Stimulated activated CD4-positive, alpha-beta T cell treated with anti-CD3 and anti-CD28 coated beads, Interleukin-1b, Interleukin-23, amount 100 ng/mL, for 24 hours (primary cell): ENCODE measurements around the gene TFDP2.
"Not testable (repeated sequence)": the region's sequence is repeated elsewhere in the genome, so short reads cannot be mapped to it uniquely, and the experiment has no call there.

Source experiments
- DNase-seq, 4 experiments: peaks; one replicate each; pipeline ENCODE4 v3.0.0-alpha.2; 2020; ENCODE audit warnings: low read depth in 4 of 4, low spot score in 1 of 4

TFDP2 gene

DNA sequence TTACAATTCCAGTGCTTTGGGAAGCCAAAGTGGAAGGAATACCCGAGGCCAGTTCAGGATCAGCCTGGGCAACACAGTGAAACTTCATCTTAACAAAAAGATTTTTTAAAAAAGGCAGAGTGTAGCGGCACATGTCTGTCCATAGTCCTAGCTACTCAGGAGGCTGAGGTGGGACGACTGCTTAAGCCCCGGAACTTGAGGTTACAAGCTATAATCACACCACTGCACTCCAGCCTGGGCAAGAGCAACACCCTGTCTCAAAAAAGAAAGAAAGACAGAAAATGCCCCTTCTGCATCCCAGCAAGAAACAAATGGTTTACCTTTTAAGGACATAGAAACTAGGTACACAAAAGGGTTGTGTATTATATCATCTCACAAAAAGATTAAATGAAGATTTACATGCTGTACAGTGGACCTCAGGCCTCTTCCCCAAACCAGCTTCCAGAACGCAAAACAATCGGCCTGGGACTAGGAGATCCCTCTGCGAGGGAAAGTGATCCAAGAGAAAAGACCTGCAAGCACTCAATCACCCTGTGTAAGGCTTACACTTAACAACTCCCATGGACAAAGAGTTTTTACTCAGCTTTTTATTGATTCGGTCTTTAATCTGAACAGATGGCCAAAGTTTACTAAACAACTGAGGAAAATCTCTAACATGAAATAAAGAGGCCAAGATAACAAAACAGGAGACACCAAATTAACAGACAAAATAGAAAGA lies 21.2 kb downstream of the TFDP2 start:
- no peak for DNase-seq

DNA sequence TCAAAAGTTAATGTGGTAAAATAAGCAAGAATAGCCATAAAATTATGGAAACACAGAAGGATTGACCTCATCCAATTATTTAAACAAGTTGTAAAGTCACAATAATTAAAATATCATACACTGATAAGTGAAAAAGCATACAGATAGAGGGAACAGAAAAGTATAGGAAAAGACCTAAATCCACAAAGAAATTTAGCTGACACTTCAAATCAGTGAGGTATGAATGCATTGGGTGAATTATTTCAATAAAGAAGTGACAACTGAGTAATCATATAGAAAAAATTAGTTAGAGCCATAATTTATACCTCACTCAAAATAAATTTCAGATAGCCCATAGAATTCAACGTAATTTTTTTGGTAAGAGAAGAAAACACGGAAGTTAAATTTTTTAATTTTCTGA lies 25.1 kb downstream of the TFDP2 start:
- no peak for DNase-seq

DNA sequence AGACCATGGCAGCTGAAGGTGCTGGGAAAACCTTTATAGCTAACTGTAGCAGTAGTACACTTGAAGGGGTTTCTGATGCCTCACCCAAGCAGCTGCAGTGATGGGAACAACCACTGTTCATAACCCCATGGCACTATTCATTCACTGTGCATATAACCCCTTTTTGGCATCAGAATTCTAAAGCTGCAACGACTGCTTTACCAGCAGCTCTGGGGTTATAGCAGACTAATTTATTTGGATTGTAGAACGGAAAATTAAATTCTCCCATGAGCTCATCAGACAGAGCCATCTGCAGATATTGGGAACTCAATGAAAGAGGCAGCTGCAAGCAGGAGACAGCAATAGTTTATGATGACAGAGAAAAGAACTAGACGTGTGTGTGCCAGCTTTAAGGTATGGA lies 28.6 kb downstream of the TFDP2 start:
- DNase-seq = no peak

DNA sequence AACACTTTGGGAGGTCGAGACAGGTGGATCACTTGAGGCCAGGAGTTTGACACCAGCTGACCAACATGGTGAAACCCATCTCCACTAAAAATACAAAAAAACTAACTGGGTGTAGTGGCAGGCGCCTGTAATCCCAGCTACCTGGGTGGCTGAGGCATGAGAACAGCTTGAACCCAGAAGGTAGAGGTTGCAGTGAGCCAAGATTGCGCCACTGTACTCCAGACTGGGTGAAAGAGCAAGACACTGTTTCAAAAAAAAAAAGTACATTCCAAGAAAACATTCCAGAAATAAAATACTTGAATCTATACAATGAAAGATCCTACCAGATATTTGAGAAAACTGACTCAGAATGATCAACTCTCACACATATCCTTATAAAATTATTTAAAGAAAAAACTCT lies 30.4 kb downstream of the TFDP2 start:
- no peak for DNase-seq

DNA sequence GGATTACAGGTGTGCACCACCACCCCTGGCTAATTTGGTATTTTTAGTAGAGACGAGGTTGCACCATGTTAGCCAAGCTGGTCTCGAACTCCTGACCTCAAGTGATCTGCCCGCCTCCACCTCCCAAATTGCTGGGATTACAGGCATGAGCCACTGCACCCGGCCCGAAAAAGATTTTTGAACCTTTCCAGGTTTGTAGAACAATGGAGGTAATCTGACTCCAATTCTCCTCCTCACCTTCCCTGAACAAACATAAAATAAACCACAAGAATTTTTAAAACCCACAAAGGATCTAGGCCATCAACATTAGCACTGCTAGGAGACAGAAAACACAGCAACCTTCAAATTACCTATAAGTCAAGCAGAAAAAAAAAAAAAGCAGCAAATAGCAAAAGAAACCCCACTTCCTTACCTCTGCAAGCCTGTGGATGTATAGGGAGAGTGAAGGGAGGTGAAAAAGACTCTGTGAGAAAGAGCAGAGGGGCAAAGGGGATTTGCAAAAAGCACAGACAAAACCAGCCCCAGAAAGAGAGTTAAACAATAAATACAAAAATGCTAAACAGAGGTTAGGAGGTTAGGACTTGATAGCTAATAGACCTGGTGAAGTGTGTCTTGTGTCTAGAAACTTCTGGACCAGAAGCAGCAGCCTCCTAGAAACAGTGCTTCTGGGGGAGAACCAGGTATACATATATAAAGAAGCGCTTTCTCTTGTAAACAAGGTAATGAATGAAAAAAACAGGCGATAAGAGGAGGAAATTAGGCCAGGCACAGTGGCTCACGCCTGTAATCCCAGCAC lies 32.1 kb downstream of the TFDP2 start:
- DNase-seq = no peak

DNA sequence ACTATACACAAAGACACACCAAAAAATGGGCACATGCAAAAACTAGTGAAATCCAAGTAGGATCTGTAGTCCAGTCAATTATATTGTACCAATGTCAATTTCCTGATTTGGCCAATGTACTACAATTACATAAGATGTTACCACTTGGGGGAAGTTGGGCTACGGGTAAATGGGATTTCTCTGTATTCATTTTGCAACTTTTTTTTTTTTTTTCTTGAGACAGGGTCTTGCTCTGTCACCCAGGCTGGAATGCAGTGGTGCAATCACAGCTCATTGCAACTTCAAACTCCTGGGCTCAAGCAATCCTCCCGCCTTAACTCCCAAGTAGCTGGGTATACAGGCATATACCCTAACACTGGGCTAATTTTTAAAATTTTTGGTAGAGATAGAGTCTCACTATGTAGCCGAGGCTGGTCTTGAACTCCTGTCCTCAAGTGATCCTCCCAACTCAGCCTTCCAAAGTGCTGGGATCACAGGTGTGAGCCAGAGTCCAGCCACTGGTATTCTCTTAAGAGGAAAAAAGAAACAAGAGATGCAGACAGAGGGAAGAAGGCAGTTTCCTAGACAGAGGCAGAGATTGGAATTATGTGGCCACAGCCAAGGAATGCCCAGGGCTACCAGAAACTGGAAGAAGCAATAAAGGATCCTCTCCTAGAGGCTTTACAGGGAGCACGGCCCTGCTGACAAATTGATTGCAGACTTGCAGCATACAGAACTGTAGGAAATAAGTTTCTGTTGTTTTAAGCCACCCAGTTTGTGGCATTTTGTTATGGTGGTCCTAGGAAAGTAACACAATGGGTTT lies 33.3 kb downstream of the TFDP2 start:
- no peak for DNase-seq

DNA sequence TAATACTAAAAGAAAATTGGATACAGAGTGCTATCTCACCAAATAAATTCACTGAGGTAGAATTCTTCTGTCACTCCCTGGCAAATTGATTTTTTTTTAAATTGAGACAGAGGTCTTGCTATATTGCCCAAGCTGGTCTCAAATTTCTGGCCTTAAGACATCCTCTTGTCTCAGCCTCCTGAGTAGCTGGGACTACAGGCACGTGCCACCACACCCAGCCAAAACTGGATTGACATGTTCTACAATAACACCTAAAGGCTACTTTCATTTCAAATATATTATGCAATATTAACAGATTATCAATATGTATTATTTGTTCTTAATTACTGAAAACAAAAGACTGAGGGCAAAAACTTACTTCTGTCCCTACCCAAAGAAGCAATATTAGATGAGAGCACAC lies 36.7 kb downstream of the TFDP2 start:
- DNase-seq = no peak

DNA sequence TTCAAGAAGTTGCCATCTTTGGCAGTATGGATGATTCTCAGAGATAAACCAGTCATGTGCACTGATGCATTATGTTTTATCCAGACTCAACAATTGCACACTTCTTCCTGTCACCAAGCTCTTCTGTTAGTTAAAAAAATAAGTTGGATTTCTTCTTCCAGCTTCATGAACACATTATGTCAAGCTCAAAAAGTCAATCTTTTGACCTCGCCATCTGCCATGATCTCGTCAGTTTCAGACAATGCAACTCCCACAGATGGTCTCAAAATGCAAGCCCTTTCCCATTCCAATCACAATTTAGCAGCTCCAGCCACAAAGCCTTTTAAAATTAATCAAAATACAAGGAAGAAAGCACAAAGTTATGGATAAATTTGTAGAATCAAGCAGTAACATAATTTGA lies 42.8 kb downstream of the TFDP2 start:
- no peak for DNase-seq

DNA sequence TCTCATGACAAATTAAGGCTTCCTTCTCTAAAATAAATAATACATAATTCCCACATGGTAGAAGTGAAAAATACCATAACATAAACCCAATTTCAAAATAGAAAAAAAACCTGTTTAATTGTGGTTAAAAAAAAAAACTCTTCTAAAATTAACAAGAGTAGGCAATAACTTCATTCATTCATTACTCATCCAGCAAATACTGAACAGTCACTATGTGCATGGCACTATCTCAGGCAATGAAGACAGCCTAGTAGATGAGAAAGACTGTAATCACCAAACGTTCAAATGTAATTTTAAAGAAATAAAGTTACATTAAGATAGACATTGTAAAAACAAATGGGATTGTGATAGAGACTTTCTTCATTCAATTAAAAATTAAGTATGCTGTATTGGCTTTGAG lies 43.4 kb downstream of the TFDP2 start:
- no peak for DNase-seq

DNA sequence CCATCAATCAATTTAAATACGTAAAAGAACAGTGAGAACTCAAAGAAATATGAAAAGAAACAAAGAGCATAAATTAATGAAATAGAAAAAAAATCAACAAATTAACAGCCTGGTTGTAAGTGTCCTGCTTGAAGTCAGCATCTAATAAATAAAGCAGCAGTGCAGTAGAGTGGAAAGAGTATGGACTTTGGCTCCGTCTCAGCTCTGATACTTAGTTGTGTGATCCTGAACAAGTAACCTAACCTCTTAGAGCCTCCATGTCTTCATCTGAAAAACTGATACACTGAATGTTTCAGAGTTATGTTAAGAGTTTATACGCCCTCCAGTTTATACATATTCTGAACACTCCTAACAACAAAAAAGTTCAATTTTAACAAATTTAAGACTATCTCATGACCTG lies 44.6 kb downstream of the TFDP2 start:
- DNase-seq = no peak

DNA sequence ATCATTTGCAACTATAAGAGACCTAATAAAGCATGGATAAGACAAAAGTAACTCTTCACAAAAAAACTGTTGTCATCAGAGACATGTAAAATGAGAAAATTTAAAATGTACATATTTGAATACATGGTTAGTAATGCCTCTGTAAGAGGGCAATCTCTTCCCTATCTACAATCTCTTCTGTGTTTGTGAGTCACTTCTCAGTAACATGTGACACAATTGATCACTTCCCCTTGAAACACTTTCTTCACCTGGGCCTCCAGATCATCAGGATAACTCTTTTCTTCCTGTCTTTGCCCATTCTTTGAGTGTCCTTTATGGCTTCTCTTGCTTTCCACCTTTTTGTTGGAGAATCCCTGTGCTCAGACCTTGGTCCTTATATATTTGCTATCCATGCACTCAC lies 50.4 kb downstream of the TFDP2 start:
- no peak for DNase-seq

DNA sequence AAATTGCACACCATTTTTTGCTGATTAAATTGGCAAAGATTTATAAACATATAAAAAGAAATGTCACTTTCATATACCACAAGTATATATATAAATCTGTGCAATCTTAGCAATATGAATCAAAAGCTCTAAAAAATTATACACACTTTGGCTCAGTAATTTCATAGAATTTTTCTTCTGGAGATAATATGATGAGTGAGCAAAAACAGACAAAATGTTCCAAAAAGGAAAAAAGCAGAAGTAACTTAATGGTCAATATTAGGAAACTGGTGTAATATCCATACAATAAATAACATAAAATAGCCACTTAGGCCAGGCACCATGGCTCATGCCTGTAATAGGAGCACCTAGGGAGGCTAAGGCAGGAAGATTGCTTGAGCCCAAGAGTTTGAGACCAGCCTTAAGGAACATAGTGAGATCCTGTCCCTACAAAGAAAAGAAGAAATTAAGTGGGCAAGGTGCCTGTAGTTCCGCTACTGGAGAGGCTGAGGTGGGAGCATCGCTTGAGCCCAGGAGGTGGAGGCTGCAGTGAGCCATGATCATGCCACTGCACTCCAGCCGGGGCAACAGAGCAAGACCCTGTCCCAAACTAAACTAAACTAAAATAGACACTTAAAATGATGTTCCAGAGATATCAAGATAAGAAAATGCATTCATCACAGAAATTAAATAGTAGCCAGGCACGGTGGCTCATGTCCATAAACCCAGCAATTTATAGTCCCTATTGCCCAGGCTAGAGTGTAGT lies 52.1 kb downstream of the TFDP2 start:
- no peak for DNase-seq

DNA sequence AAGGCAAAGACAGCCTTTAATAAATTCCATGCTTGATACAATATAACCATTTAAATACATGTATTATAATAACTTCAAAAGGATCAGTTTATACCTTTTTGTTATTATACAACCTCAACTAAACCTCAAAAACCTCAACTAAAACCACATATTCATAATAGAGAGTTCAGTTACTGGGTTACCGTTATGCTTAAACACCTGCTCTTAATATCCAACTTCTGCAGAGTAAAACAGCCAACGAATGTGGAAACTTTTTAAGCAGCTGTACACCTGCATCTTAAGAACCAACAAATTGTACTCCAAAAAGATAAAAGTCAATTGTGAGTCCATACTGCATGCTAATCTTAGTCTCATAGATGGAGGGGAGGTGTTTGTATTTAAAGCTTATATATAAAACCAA lies 53.5 kb downstream of the TFDP2 start:
- DNase-seq = no peak

DNA sequence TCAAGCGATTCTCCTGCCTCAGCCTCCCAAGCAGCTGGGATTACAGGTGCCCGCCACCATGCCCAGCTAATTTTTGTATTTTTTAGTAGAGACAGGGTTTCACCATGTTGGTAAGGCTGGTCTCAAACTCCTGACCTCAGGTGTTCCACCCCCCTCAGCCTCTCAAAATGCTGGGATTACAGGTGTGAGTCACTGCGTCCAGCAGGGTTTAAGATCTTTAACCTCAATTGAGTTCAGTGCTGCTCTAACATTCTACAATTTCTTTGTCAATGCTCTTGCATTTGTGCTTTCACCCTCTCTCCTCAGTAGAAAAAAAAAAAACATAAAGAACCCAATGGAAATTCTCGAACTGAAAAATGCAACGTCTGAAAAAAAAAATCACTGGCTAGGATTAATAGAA lies 60.4 kb downstream of the TFDP2 start:
- not testable (repeated sequence) for DNase-seq

DNA sequence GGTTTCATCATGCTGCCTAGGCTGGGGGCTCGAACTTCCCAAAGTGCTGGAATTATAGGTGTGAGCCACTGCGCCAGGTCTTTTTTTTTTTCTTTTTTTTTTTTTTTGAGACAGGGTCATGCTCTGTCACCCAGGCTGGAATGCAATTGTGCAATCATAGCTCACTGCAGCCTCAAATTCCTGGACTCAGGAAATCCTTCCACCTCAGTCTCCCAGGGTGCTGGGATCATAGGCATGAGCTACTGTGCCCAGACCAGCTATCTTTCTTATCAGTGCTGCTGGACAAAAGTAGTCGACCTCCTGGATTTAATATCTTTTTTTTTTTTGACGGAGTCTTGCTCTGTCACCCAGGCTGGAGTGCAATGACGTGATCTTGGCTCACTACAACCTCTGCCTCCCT lies 60.8 kb downstream of the TFDP2 start:
- no peak for DNase-seq

DNA sequence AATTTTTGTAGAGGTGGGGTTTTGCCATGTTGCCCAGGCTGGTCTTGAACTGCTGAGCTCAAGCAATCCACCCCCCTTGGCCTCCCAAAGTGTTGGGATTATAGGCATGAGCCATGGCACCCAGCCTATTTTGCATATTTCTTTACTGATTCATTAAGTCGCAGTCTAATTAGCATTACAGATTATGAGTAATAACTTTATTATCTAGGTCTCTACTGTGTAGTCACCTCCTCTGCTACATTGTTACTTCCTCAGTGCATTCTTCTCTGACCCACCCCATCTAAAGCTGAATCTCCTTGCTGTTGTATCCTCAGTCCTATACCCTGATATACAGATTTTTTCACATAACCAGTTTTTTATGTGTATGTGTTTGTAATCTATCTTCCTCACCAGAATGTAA lies 61.7 kb downstream of the TFDP2 start:
- no peak for DNase-seq

DNA sequence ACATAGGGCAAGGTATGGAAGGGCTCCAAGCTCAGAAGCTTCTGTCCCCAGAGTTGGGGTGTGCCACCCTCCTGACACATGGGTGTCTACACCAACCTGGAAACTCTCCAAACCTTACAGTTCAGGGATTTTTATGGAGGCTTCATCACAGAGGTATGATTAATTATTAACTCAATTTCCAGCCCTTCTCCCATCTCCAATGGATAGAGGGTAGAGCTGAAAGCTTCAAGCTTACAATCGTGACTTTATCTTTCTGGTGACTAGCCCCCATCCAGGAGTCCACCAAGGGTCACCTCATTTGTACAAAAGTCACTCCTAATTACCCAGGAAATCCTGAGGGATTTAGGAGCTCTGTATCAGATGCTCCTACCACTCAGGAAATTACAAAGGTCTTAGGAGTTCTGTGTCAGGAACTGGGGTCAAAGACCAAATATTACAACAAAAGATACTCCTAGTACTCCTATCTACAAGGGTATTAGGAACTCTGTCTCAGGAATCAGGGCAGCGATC lies 62.7 kb downstream of the TFDP2 start:
- no peak for DNase-seq

DNA sequence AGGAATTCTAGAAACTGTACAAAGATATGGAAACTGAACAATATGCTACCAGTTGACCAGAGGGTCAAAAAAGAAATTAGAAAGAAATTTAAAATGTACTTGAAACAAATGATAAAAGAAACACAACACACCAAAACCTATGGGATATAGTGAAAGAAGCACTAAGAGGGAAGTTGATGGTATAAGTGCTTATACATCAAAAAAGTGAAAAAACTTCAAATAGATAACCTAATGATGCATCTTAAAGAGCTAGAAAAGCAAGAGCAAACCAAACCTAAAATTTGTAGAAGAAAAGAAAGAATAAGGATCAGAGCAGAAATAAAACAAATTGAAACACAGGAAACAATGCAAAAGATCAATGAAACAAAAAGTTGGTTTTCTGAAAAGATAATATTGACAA lies 68.2 kb downstream of the TFDP2 start:
- DNase-seq = no peak

DNA sequence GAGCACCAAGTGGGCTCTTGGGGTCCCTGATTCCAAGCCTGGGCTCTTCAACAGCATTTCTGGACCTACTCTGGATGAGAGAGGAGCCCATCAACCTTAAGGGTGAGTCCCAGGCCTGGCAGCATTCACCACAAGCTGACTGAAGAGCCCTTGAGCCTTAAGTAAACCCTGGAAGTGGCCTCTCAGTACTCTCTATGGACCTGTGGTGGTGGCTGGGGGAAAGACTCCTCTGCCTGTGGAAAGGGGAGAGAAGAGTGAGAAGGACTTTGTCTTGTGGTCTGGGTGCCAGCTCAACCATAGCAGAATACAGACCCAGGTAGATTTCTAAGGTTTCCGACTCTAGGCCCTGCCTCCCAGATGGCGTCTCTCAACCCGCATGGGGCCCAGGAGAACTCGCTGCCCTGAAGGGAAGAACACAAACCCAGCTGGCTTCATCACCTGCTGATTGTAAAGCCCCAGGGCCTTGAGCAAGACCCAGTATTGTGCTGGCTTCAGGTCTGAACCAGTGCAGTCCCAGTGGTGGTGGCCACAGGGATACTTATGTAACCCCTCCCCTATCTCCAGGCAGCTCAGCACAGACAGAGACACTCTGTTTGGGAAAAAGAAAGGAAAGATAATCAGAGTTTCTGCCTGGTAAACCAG lies 71.4 kb downstream of the TFDP2 start:
- DNase-seq = no peak

DNA sequence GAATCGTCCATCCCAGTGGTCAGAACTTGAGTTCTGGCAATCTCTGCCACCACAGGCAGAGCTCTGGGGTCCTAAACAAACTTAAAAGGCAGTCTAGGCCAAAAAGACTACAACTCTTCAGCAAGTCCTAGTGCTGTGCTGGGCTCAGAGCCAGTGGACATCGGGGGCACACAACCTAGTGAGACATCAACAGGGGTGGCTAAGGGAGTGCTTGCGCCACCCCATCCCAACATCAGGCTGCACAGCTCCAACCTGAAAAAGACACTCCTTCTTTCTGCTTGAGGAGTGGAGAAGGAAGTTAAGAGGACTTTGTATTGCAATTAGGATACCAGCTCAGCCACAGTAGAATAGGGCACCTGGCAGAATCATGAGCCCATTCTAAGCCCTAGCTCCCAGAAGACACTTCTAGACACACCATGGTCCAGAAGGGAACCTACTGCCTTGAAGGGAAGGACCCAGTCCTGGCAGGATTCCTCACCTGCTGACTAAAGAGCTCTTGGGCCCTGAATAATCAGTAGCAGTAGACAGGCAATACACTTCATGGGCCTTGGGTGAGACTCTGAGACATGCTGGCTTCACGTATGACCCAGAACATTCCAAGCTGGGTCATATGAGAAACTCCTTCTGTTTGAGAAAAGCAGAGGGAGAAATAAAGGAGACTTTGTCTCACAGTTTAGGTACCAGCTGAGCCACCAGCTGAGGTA lies 72.0 kb downstream of the TFDP2 start:
- DNase-seq = no peak
